ENCODE measurements around the gene TTYH1.

The TTYH1 gene

DNA sequence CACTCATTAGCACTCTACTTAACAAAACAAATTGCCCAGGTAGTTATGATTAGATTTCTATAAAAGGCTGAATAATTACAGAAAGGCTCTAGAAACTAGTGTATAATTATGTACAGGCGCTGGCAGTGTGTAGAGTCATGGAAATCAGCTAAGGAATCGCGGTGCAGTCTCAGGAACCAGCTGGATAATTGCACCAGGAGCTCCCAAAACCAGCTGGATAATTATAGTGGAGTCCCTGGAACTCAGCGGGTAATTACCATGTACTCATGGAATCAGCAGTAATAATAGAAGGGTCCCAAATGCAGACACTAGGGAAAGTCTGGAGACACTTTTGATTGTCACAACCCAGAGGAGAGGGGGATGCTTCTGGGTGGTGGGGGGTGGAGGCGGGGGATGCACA lies 23.2 kb upstream of the TTYH1 start:
- DNase-seq (ENCODE audit: low read depth, low spot score): no peak

DNA sequence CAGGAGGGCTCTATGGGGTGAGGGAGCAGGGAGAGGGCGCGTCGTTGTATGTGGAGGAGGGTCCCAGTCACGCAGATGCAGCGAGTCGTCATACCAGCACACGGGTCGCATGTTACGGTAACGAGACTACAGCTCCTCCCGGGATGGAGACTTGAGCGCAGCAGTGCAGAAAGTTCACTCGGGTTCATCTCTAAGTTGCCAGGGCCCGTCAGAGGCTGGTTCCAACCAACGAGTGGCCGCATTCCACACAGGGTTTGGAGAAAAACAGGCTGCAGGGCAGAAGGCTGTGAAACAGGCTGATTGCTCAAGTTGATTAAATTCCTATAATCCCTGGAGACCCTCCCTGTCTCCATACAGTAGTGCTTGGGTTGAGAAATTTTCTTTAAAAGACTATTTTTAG lies 21.9 kb upstream of the TTYH1 start:
- no peak for DNase-seq (ENCODE audit: low read depth, low spot score)

DNA sequence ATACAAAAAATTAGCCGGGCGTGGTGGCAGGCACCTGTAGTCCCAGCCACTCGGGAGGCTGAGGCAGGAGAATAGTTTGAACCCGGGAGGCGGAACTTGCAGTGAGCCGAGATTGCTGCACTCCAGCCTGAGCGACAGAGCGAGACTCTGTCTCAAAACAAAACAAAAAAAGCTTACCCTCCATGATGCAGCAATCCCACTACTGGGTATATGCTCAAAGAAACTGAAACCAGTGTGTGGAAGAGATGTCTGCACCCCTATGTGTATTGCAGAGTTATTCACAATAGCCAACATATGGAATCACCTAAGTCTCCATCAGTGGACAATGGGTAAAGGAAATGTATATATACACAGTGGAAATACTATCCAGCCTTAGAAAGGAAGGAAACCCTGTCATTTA lies 19.6 kb upstream of the TTYH1 start:
- DNase-seq (ENCODE audit: low read depth, low spot score): no peak

DNA sequence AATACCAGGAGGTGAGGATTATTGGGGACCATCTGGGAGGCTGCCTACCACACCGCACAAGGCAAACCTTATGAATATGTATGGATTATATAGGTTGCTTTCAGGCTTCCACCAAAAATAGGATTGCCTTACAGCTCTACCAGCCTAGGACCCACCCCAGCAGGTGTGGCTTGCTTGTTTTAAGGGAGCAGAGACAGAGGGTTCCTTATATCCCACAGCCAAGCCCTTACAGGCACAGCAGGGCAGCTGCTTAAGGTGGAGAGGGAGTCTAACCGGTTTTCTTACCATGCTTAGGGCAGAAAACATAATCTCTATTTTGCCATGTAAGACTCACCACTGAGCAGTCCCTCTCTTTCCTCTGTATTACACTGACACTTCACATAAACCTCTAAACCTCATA lies 16.1 kb upstream of the TTYH1 start:
- DNase-seq (ENCODE audit: low read depth, low spot score): no peak

DNA sequence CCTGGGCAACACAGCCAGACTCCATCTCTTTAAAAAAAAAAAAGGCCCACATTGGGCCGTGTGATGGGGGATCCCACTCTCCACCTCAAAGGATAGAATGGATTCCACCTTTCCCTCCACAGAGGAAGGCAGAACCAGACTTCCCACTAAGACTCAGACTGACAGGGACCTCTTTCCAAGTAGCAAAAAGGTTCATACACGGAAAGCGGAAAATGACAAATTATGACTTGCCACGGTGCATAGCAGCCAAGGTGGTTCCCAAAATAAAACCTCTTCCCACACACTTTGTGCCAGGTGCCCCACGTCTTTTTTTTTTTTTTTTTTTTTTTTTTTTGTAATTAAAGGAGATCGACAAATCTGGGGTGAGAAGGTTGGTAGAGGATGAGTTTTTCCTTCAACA lies 14.4 kb upstream of the TTYH1 start:
- no peak for DNase-seq (ENCODE audit: low read depth, low spot score)

DNA sequence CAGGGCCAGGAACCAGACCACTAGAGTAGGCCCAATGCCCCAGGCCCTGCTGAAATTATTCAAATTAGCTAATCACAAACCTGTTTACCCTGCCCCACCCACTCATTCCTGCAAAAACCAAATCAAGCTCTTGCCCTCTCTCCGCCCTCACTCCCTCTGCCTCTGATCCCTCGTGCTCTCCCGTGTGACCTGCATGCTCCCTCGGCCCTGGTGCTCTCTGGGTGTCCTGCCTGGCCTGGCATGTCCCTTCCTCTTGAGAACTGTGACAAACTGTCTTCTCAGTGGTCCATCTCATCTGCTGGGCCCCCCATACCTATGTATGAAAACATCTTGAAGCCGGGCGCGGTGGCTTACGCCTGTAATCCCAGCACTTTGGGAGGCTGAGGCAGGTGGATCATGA lies 12.2 kb upstream of the TTYH1 start:
- DNase-seq (ENCODE audit: low read depth, low spot score): no peak

DNA sequence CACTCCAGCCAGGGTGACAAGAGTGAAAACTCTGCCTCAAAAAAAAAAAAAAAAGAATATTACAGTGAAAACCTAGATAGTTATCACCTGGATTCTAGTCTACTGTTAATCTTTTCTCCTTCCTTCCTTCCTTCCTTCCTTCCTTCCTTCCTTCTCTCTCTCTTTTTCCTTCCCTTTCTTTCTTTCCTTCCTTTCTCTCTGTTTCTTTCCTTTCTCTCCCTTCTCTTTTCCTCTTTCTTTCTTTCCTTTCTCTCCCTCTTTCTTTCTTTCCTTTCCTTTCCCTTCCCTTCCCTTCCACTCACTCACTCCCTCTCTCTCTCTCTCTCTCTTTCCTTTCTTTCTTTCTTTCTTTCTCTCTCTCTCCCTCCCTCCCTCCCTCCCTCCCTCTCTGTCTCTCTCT lies 9.6 kb upstream of the TTYH1 start:
- DNase-seq (ENCODE audit: low read depth, low spot score): no peak

DNA sequence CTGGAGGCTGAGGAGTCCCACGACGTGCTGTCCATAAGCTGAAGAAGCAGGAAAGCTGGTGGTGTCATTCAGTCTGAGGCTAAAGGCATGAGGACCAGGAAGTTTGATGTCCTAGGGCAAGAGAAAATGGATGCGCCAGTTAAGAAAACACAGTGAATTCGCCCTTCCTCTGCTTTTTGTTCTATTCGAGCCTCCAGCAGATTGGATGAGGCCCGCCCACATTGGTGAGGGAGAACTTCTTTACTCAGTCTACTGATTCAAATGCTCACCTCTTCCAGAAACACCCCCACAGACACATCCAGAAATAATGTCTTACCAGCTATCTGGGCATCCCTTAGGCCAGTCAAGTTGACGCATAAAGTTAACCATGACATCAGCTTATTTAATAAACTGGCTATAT lies 7.5 kb upstream of the TTYH1 start:
- DNase-seq (ENCODE audit: low read depth, low spot score): no peak

DNA sequence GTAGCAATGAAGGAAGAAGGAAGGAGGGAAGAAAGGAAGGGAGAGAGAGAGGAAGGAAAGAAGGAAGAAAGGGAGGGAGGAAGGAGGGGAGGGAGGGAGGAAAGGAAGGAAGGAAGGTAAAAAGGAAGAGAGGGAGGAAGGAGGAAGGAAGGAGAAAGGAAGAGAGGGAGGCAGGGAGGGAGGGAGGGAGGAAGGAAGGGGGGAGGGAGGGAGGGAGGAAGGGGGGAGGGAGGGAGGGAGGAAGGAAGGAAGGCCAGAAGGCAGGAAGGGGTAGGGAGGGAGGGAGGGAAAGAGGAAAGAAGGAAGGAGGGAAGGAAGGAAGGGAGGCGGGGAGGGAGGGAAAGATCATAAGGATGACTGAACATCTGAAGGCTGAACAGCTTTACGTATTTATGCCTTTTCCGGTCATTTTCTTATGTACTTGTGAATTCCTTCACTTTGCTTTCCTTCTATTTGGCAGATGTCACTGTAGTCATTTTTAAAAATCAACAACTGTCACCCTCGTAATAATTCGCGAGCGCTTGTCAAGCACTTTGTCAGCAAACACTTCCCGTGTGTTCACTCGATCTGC lies 6.7 kb upstream of the TTYH1 start:
- DNase-seq (ENCODE audit: low read depth, low spot score): no peak

DNA sequence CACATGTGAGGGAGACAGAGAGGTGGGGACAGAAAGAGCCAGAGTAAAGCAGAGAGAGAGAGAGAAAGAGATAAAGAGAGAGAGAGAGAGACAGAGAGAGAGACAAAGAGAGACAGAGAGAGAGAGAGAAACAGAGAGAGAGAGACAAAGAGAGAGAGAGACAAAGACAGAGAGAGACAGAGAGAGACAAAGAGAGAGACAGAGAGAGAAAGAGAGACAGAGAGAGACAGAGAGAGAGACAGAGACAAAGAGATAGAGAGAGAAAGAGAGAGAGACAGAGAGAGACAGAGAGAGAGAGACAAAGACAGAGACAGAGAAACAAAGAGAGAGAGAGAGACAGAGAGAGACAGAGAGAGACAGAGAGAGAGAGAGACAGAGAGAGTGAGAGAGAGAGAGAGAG lies 4.2 kb upstream of the TTYH1 start:
- no peak for DNase-seq (ENCODE audit: low read depth, low spot score)

DNA sequence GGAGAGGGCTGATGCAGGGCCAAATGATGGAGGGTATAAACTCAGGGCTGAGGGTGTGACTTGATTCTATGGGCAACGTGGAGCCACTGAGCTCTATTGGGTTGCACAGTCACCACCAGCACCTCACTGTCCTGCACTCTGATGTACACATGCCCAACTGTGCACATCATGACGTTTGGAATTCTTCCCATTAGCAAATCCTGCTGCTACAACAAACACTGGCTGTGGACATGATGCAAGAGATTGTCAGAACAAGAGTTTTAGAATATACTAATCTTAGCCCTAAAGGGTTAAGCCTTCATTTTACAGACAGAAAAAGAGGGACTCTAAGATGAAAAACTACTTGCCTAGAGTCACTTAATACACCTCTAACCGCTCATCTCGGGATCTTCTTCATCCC lies 2.4 kb upstream of the TTYH1 start:
- no peak for DNase-seq (ENCODE audit: low read depth, low spot score)

DNA sequence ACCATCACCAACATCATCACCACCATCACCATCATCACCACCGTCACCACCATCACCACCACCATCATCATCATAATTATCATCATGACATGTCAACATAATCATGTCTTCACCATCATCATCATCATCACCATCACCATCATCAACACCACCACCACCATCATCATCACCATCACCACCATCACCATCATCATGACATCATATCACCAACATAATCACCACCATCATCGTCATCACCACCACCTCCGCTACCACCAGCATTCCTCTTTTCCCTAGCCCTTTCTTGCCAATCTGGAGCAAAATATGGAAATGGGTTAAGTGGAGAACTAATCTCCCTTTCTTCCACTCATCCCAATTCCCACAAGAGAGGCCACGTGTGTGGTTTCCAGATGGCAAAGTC lies 1.1 kb upstream of the TTYH1 start:
- DNase-seq (ENCODE audit: low read depth, low spot score): no peak

DNA sequence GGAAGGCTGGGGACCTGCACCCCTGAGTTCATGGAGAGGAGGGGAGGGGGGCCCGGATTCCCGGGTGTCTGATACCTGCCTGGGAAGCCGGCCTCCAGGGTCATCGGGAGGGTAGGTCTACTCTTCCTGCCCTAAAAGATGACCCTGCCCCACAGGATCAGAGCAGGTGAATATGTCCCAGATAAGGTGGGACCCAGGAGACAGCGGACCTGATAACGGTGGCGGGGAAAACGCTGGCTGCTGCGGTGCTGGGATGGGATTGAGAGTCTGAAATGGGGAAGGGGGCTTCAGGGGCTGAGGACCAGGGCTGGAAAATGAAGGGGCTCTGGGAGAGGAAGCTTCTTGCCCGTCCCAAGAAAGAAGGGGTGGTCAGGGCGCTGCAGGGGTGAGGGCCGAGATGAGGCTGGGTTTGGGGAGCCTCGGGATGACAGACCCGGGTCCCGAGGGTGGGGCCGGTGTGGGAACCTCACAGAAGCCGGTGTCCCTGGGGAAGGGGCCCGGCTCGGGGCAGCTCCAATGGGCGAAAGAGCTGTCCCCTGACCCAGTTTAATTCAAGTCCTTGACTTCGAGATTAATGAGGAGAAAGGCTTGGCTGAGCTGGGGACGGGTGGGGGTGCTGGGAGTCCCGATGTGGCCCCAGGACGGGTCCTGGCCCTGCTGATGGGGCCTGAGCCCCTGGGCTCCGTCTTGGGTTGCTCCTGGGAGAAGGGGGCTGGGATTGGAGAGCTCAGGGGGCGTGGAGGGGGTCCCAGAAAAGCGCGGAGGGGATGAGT lies 823 bp downstream of the TTYH1 start:
- DNase-seq (ENCODE audit: low read depth, low spot score): no peak

DNA sequence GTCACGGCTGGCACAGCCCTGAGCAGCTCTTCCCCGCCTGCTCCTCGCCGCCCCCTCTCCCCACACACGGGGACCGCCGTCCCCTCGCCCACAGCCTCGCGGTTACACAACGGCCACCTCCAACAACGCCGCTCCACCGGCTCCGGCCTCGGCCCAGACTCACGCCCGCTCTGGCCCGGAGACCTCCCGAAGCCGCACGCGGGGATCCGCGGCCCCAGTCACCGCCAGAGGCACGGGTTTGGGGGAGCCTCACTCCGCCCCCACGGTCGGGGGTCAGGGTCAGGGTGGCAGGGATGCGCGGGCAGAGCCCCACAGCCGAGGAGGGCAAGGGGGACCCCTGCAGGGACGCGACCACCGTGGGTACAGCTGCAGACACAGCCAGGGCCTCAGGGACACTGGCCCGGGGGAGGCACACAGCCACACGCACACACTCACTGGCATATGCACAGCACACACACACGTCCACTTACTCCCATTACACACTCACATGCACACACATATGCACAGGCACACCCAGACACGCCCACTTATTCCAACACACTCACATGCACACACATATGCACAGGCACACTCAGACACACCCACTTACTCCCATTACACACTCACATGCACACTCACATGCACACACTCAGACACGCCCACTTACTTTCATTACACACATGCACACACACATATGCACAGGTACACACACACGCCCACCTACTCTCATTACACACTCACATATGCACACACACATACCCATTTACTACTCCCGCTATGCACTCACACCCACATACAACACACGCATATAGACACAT lies 1.6 kb downstream of the TTYH1 start:
- no peak for DNase-seq (ENCODE audit: low read depth, low spot score)

DNA sequence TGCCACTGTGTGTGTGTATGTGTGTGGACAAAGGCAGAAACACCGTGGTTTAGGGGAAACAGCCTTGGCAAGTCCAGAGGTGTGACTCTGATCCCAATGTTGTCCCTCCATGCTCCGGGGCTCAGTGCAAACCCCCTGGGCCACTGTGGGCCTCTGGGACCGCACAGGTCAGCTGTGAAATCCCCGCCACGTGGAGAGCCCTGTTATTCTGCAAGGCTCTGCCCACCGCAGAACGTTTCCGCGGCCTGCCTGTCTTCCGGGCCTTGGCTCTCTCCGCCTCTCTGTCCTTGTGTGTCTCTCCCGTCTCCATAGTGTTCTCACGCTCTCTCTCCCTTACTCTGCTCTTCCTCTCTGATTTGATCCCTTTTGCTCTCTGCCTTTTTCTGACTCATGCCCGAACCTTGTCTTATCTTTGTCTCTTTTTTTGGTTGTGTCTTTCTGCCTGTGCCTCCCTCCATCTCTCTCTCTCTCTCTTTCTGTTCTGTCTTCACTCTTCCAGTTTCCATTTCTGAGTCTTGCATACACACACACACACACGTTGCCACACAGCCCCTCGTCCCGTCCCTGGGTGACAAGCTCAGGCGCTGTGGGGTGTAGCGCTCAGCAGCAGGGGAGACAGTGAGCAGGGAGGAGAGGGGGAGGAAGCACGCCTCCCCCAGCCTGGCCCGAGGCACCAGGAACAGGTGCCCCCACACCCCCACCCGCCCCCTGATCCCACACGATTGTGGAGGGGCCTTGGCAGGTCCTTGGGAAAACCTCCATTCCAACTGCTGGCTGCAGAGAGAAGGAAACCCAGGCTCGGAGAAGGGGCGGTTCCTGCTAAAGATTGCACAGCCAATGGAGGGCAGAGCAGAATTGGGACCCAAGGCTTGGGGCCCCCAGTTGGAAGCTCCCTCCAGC lies 3.0 kb downstream of the TTYH1 start:
- no peak for DNase-seq (ENCODE audit: low read depth, low spot score)

DNA sequence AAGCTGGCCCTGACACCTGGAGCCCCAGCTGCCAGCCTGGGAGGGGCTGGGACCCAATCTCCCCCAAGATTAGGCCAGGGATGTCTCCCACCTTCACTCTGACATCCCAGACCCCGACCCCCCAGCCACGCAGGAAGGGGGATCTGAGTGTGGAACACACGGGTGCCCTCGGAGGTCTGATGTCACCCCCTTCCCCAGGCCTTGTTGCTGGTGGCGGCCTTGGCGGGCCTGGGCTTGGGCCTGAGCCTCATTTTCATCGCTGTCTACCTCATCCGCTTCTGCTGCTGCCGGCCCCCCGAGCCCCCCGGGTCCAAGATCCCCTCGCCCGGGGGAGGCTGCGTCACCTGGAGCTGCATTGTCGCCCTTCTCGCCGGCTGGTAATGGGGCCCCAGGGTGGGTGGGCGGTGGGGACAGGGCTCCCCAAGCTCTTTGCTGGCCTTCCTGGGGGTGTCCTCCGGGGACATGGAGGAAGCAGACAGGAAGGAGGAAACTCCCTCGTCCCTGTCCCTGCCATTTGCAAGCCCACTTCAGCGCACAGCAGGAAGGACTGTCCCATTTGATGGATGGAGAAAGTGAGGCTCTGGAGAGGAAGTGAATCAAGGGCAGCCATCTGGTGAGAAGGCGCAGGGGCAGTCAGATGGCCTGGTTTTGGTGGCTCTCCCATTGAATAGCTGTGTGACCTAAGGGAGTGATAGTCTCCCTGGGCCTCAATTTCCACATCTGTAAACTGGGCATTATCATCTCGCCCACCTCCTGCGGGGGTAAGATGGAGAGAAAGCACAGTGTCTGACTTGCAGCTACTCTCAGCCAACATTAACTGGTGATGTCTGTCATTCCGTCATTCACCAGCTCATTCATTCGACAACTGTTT lies 3.9 kb downstream of the TTYH1 start:
- DNase-seq (ENCODE audit: low read depth, low spot score): no peak

DNA sequence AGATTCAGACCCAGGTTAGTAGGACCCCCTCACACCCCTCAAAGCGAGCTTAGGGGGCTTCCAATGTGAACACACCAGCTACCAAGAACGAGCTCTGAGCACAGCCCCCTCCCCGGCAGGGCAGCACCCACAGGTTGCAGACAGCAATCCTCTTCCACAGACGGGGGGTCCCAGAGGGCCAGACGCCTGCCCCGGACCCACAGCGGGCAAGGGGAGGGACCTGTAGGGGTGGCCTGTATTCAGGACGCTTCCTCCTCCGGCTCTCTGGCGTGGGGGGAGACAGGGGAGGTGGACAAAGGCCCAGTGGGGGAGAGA lies 4.8 kb downstream of the TTYH1 start:
- DNase-seq (ENCODE audit: low read depth, low spot score): no peak

DNA sequence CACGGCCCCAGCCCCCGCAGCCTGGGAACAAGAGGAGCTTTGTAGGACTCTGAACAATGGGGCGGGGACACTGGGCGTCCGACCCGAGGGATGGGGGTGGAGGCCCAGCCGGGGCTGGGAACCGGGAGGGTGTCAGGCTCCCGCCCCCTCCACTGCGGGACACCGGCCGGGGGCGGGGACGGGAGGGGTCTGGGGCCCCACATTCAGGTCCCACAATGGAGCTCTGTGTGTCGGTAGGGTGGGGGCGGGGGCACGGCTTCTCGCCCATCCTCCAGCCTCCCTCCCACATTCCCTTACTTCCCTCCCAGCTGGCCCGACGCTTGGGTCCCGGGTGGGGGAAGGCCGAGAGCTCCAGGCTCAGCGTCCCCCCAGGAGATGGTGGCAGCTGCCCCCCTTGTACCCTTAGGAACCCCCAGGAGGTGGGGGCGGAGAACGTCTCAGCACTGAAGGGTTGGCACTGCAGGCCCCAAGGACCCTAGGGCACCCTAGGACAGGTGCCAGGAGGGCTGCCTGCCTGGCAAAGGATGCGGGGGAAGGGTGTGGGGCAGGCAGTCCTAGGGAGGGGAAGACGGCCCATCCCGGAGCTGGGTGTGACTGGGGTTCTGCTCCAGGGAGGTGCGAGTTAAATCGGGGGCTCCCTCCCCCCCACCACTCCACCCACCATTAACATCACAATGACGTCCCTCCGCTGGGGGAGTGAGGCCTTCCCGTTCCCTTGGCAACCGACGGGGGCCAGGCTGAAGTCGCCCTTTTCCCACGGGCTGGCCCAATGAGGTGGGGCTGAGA lies 5.3 kb downstream of the TTYH1 start:
- no peak for DNase-seq (ENCODE audit: low read depth, low spot score)

DNA sequence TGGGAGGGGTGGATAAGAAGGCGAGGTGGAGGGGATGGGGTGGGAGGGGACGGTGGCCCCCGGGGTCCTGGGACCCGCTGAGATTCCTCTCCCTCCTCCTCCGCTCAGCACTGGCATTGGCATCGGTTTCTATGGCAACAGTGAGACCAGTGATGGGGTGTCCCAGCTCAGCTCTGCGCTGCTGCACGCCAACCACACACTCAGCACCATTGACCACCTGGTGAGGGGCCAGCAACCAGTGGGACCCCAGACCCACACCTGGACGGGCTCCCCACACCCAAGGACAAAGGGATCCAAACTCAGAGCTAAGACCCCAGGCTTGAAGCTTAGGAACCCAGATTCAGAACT lies 5.9 kb downstream of the TTYH1 start:
- no peak for DNase-seq (ENCODE audit: low read depth, low spot score)

DNA sequence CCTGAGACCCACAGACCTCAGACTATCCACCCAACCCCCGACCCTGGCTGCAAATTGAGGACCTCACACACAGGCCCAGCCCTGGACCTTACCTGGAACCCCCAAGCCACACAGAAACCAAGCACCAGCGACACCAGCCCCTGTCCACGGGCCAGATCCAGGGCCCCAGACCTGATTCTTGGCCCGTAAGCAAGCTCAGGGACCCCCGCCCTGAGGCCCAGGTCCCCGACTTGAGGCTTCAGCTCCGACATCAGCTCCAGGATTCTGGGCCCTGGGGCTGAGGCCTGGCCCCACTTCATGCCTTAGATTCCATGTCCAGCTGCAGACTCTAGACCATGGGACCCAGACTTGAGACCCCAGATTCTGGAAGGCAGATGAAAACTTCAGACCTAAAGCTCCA lies 6.3 kb downstream of the TTYH1 start:
- DNase-seq (ENCODE audit: low read depth, low spot score): no peak

DNA sequence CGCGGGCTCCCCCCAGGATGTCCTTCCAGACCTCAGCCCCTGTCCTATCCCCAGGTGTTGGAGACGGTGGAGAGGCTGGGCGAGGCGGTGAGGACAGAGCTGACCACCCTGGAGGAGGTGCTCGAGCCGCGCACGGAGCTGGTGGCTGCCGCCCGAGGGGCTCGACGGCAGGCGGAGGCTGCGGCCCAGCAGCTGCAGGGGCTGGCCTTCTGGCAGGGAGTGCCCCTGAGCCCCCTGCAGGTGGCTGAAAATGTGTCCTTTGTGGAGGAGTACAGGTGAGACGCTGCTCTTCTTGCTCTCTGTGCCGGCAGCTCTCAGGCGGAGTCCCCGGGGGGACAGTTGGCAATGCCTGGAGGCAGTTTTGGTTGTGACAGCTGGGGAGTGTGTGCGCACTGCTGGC lies 6.9 kb downstream of the TTYH1 start:
- no peak for DNase-seq (ENCODE audit: low read depth, low spot score)
